Caki2 (cell line): ENCODE measurements around the gene LBX2. TPM values are rescaled to one million over a fixed set of nuclear protein-coding genes. Genes with fewer than 3 reads are reported as not detected.
"Not testable (repeated sequence)": the region's sequence is repeated elsewhere in the genome, so short reads cannot be mapped to it uniquely, and the experiment has no call there.

Source experiments
- DNase-seq: peaks from one replicate; pipeline ENCODE4 v3.0.0-alpha.2; 2015; ENCODE audit warnings: low read depth
- in situ Hi-C: cut with HindIII; loops from 2 replicates; pipeline ENCODE4 v1.10.0; 2016; ENCODE audit warnings: low sequenced_read_pairs, low pct_unique_long_range_greater_than_20kb, mixed read lengths
- total RNA-seq: library from RNA; depleted of rRNA; stranded (reverse); fragments of >200 nt; shearing (Covaris generic); gene quantifications from 2 replicates; pipeline ENCODE4 v1.2.3, GENCODE V29; 2014; ENCODE audit warnings: low replicate concordance

LBX2 gene
- total RNA-seq, 1 experiment from 2014 or later: 28.5 TPM

DNA sequence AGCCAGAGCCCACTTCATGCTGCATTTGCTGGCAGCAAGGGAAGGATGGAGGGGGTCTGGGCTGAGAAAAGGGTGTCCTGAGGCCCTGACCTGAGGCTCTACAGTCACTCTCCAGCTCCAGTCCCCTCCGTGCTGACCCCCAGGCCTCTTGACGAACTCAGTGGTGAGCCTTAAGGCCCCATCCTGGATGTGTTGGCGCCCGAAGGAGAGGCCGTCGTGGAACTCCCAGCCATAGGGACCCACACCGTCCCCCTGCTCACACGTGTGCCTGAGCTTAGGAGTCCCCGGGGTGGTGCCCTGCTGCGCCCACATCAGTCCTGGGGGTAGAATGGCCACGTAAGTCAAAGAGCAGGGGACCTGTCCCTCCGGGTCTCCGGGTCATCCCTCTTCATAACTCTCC lies 35.0 kb downstream of the LBX2 start:
- in situ Hi-C loops: no loop called here
- no peak for DNase-seq

DNA sequence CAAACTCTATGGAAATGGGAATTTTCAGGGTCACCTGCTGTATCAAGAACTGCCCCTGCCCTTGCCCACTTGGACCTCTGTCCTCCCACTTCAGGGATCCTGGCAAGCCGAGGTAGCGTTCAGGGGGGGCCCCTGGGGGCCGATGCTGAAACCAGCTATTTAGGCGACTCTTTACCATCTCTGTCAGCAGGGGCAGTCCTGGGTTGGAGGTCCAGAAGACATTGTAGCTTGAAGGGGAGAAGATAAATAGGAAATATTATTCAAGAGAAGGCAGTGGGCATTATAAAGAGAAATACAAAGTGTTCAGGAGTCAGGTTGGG lies 36.7 kb downstream of the LBX2 start:
- no peak for DNase-seq
- in situ Hi-C loops: no loop called here

DNA sequence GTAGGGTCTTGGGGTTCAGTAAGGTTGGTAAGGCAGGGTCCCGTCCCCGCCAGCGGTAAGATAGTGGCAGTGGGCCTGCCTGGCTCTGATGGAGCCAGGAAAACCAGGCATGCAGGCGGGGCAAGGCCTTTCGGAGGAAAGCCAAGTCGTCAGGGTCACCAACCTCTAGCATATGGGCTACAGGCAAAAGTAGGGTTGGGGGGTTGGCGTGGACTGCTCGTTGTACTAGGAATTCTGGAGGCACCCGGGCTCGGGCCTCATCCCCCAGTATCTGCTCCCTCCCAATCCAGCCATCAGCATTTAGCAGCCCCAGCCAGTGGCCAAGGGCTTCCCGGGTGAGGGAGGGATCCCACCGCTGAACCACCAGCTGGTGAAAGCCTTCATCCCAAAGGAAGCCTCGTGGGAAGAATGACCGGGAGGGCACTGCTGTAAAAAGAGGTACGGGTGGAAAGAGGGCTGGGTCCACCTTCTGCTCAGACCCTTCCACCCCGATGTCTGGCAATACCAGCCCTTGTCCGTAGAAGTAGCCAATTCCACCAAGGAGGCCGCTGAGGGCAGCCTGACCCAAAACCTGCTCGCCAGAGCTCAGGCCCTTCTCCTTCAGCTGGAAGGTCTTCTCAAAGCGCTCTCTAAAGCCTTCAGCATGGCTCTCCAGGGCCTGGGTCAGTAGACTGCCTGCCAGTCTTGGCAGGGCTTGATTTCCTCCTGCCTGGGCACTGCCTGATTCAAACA lies 37.2 kb downstream of the LBX2 start:
- DNase-seq: no peak
- in situ Hi-C loops: no loop called here

DNA sequence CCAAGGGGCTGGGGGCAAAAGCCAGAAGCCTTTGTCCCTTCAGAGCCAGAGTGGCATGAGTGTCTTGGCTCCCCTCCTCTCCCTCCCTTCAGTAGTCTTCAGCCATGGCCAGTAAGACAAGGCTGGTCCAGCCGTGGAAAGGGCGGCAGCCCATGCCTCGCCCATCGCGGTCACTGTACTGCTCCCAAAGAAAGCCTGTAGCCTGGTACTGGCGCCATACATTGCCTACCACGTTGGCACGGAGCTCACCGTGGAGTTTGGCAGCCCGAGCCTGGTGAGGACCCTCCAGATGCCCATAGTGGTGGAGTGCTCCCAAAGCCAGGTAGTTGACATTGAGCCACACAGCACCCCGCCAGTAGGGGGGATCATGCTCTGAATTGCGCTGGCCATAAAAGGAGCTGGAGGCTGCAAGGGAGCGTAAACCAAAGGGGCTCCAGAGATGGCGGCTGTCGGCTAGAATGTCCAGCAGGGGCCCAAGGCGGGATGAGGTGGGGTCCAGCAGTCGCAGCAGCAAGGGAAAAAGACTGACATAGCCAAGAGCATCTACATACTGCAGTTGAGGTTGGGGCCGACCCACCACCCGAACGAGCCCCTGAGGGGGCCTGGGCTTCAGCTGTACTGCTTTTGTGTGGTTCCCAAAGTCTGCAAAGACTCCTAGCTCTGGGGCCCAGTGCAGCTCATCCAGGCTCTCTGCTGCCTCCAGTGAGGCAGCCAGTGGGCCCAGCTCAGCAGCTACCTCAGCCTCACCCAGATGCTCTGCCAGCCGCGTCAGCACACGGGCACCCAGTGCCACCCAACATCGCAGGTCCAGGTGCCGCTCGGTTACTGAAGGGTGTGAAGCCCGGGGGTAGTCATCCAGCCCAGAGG lies 38.0 kb downstream of the LBX2 start:
- in situ Hi-C loops: no loop called here
- no peak for DNase-seq

DNA sequence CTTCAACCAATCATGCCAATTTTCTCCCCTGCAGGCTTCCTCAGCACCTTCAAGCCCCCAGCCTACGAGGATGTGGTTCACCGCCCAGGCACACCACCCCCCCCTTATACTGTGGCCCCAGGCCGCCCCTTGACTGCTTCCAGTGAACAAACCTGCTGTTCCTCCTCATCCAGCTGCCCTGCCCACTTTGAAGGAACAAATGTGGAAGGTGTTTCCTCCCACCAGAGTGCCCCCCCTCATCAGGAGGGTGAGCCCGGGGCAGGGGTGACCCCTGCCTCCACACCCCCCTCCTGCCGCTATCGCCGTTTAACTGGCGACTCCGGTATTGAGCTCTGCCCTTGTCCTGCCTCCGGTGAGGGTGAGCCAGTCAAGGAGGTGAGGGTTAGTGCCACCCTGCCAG lies 39.2 kb downstream of the LBX2 start:
- DNase-seq, in situ Hi-C loops: not testable (repeated sequence)

DNA sequence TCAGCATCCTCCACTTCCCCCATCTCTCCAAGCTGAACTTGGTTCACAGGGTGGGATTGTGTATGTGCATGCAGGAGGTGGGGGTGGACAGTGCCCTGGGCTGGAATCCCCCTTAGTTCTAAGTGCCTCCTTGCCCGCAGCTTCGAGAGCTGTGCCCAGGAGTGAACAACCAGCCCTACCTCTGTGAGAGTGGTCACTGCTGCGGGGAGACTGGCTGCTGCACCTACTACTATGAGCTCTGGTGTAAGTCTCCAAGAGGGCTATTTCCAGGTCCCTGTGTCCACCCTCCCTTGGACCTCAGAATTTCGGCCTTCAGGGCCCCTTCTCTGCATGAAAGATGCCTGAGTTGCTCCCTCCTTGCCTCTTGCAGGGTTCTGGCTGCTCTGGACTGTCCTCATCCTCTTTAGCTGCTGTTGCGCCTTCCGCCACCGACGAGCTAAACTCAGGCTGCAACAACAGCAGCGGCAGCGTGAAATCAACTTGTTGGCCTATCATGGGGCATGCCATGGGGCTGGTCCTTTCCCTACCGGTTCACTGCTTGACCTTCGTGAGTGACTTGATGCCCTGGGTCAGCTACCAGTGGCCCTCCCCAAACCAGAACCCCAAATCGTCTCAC lies 39.8 kb downstream of the LBX2 start:
- DNase-seq, in situ Hi-C loops: not testable (repeated sequence)

DNA sequence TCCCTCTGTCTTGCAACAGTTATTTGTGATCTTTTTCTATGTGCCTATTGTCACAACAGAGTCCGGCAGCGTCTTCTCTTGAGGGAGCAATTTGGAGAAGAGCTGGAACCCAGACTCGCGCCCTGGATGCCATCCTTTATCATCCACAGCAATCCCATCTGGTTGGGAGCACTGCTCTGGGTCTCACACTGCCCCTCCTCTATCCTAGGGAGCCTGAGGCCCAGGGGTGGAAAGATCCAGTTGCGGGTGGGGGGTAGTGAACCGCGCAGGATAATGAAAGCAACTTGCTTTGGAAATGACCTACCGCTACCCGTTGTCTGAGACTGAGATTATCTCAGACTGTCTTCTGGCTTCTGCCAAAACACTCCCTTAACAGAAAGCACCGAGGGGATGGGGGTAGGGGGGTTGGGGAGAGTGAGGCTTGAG lies 40.5 kb downstream of the LBX2 start:
- DNase-seq: no peak
- in situ Hi-C loops: no loop called here

DNA sequence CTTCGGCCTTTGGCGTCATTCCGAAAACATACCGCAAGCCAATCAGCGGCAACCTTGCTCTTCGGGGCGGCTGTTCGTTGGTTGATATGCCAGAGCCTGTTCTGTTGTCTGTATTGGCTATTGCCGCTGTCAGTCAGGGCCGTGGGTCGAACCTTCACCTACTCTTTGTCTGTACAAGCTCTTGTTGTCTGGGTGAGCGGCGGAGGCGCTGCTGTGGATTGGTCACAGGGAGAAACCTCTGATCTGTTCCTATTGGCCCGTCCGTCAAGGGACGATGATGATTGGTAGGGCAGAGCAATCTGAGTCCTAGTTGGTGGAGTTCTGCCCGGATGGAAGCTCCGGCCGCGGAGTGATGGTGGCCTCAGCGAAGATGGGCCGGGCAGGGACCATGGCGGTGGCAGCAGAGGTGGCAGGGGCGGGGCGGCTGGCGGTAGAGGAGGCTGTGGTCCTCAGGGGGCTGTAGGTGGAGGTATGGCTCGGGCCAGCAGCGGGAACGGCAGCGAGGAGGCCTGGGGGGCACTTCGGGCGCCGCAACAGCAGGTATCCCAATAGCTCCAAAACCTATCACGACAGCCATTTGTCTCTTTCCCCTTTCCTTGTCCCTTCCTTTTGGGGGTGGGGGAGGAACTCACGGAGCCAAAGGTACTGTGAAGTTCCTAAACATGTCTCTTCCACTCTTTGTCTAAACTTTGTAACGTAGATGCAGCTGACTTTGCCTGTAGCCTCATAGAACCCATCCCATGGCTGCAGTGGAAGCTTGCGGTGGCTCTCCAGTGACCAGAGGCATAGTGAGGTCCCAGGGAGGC lies 41.1 kb downstream of the LBX2 start, which contains the start of gene WBP1:
TSS of gene WBP1 (plus strand) at position 307 of the 806 bp plus-strand sequence. CDS start at position 472, 165 bp downstream.
- in situ Hi-C loops: no loop called here
- DNase-seq: peak; percentile 100

DNA sequence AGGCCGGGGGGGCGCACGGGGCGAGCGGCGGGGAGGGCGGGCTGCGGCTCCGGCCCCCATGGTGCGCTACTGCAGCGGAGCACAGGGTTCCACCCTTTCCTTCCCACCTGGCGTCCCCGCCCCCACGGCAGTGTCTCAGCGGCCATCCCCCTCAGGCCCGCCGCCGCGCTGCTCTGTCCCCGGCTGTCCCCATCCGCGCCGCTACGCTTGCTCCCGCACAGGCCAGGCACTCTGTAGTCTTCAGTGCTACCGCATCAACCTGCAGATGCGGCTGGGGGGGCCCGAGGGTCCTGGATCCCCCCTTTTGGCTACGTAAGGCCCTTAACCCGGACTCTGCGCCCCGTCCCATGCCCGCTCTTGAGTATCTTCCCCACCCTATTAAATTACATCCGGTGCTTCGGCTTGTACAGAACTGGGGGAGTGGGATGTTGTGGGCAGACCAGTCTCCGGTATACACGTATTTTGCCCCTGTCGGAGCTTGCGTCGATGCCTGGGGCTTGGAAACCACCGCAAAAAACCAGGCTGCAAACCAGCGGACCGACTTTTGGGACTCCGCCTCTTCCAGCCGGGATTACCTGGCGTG lies 41.8 kb downstream of the LBX2 start:
- in situ Hi-C loops: no loop called here
- no peak for DNase-seq

DNA sequence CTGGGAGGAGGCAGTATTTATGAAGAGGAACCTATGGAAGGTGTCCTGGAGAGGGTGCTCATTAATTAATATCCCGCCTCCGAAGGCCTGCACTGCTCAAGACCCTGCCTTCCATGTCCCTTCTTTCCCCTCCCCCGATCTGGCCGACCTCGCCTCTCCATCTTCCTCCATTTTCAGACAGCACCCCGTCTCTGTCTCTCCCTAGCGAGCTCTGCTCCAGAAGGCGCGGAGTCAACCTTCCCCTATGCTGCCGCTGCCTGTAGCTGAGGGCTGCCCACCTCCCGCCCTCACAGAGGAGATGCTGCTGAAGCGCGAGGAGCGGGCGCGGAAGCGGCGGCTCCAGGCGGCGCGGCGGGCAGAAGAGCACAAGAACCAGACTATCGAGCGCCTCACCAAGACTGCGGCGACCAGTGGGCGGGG lies 42.3 kb downstream of the LBX2 start:
- no peak for DNase-seq
- in situ Hi-C loops: no loop called here

DNA sequence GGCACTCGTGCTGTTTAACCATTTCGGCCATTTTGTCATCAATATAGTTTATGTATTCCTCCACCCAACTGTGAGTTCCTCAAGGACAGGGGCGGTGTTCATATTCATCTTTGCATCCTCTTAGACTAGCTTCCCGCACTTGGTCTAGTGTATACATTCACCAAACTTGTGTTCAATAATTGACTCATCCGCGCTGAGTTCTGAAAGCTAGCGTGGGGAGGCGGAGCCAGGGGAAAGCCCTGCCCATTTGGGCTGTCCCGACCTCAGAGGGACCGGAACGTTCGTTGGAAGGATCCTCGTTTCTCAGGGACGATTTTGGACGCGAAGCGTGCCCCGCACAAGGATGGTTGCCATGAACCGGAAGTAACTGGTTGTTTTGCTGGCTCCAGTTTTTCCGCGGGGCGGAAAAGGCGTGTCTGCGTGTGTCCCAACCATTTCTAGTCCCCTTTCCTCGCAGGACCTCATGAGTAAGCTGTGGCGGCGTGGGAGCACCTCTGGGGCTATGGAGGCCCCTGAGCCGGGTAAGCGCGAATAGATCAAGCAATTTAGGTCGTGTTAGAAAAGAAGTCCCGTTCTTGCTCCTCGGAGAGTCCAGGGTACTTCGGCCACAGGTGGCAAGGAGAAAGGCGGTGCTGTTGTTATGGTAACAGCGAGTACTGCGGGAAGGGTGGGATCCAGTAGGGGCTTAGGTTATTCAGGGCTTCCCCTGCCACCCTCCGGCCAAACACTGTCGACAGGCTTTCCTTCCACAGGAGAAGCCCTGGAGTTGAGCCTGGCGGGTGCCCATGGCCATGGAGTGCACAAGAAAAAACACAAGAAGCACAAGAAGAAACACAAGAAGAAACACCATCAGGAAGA lies 44.5 kb downstream of the LBX2 start, which contains the start of gene INO80B:
TSS of gene INO80B (plus strand) at position 434 of the 858 bp plus-strand sequence. CDS start at position 464, 30 bp downstream.
- in situ Hi-C loops: no loop called here
- peak; percentile 97 for DNase-seq

DNA sequence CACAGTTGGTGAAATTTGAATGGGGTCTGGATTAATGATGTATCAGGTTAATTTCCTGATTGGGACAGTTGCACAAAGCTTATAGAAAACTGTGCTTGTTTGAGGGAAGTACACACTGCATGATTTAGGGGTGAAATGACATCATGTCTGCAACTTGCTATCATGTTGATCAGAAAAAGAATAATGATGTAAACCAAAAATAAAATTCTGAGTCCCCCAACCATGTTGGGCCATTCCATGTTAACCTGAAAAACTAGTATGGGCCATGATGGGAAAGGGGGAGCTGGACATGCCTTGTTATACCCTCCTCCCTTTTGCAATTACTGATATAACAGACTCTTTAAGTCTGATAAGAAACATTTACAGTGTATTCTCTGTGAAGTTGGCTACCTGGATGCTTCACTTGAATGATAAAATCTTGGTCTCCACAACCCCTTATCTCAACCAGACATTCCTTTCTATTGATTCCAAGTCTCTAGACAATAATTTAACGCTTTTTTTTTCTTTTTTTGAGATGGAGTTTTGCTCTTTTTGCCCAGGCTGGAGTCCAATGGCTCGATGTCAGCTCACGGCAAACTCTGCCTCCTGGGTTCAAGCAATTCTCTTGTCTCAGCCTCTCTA lies 48.7 kb downstream of the LBX2 start:
- DNase-seq: no peak
- in situ Hi-C loops: no loop called here

DNA sequence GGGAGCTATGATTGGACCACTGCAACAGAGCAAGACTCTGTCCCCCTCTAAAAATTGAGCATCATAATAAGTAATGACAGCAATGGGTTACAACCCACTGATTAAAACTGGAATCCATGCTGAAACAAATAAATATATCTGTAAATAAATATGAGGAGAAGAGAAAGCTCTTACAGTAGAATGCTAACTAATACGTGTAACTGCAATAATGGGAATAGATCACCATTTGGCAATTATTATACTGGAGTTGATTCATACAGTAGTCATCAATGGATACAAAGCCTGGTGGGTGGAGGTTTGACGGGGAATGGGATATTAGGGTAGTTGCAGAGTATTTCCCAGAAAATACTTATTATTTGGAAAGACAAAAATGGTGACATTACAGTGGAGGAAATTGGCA lies 50.6 kb downstream of the LBX2 start:
- no peak for DNase-seq
- in situ Hi-C loops: no loop called here
